GM10248 (cell line): ENCODE measurements around the gene ZMIZ1.

Experiments
- CTCF ChIA-PET: fragments of 300-600 bp; sonication (Branson Sonifier 250); formaldehyde crosslinking; extraction: SDS; loops from one replicate; lab custom pipeline; 2021; ENCODE audit warnings: antibody characterized with exemption; lab: Yijun Ruan, JAX
- POLR2A ChIA-PET: fragments of 350-650 bp; sonication (Branson Sonifier 250); formaldehyde crosslinking; extraction: SDS; loops from one replicate; lab custom pipeline; 2020; ENCODE audit warnings: antibody characterized with exemption; lab: Yijun Ruan, JAX
- DNase-seq: peaks from one replicate; pipeline ENCODE4 v3.0.0; 2012; ENCODE audit errors: extremely low spot score
- TF ChIP-seq, protein P1 (sequence below): IDR thresholded peaks from 2 replicates; pipeline ENCODE4 v1.5.1; 2012; ENCODE audit warnings: mild to moderate bottlenecking, low read depth; ENCODE audit errors: extremely low read depth, missing control alignments, control extremely low read depth

The ZMIZ1 gene

DNA sequence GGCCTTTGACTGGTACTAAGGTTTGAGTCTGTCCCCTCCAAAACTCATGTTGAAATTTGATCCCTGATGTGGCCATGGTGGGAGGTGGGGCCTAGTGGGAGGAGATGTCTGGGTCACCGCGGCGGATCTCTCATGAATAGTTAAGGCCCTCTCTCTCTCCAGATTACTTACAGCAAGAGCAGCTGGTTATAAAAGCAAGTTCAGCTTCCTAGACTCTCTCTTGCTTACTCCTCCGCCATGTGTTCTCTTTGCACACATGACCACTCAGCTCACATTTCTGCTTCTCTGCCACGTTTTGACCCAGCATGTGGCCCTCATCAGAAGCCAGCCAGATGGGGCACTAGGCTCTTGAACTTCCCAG, 29.9 kb upstream of the ZMIZ1 start:
- POLR2A ChIA-PET: no interaction called here
- CTCF ChIA-PET: interaction anchor here (1.7 kb wide), 1 partner anchor 36 kb away, joined by 3 read pairs; no protein-coding TSS in a partner anchor
- no peak for DNase-seq
- TF ChIP-seq, protein P1, sequence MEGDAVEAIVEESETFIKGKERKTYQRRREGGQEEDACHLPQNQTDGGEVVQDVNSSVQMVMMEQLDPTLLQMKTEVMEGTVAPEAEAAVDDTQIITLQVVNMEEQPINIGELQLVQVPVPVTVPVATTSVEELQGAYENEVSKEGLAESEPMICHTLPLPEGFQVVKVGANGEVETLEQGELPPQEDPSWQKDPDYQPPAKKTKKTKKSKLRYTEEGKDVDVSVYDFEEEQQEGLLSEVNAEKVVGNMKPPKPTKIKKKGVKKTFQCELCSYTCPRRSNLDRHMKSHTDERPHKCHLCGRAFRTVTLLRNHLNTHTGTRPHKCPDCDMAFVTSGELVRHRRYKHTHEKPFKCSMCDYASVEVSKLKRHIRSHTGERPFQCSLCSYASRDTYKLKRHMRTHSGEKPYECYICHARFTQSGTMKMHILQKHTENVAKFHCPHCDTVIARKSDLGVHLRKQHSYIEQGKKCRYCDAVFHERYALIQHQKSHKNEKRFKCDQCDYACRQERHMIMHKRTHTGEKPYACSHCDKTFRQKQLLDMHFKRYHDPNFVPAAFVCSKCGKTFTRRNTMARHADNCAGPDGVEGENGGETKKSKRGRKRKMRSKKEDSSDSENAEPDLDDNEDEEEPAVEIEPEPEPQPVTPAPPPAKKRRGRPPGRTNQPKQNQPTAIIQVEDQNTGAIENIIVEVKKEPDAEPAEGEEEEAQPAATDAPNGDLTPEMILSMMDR: no peak

DNA sequence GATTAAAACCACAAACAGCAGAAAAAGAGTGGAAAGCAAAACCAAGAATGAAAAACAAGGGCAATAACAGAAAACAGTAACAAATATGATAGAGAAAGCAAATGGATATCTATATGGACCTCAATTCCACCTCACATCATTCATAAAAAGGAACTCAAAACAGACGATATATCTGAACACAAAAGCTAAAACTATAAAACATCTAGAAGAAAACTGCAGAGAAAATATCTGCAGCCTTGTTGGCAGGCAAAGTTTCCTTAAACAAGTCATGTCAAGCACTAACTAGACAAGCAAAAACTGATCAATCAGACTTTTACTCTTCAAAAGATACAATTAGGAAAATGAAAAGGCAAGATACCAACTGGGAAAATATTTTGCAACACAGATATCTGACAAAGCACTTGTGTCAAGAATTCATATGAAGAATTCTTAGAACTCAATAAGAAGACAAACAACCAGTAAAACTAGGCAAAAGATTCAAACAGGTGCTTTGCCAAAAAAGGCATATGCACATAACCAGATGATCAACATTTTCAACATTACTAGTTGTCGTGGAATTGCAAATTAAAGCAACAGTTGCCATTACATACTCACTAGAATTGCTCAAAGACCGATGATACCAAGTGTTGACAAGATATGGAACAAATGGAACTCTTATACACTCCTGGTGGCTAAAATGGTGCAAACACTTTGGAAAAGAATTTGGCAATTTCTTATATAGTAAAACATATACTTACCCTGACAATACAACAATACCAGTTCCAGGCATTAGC, 25.9 kb upstream of the ZMIZ1 start:
- CTCF ChIA-PET: no interaction called here
- POLR2A ChIA-PET: no interaction called here
- TF ChIP-seq, protein P1: no peak
- DNase-seq: no peak

DNA sequence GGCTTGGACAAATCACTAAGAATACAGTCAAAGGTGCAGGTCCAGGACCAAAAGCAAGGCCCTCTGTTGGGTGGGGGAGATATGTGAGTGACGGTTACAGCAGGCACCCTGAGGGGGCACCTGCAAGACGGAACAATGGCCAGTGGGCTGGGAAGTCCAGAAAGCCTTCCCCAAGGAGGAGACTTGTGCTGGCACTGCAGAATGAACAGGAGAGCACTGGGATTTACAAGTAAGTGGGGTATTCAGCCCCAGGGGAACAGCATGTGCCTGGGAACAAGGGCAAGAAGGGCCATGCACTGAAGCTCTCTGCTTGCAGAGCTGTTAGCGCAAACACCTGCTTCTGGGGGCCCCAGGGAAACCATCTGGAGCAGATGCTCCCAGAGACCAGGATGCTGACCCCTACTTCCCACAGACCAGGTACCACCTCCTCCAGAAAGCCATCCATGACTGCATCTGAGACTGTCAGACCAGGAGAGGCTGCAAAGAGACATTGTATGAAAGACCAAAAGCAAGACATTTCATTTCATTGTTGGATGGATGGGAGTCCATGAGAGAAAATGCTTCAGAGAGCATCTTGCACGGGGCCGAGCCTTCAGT, 24.6 kb upstream of the ZMIZ1 start:
- POLR2A ChIA-PET: no interaction called here
- DNase-seq: no peak
- CTCF ChIA-PET: no interaction called here
- TF ChIP-seq, protein P1: no peak

DNA sequence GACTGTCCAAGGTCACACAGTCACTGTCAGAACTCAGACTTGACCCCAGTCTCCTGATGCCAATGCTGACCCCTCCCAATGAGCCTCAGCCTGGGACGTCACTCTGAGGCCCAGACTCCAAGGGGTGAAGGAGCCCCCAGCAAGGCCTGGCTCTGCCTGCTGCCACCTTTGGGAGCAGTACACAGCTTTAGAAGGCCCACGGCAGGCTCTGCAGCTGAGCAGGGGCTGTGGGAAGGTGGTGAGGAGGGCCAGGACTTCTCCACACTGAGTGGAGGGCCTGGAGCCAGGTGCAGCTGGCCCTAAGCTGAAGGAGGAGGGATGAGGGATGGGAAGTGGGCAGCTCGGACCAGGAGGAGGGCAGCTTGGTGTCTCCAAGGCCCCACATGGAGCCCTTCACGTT, 23.9 kb upstream of the ZMIZ1 start:
- DNase-seq: no peak
- TF ChIP-seq, protein P1: no peak
- POLR2A ChIA-PET: no interaction called here
- CTCF ChIA-PET: interaction anchor here (0.8 to 1.3 kb wide), 3 partner anchors 67 to 152 kb away, joined by 3 to 4 read pairs (median 3); no protein-coding TSS in a partner anchor

DNA sequence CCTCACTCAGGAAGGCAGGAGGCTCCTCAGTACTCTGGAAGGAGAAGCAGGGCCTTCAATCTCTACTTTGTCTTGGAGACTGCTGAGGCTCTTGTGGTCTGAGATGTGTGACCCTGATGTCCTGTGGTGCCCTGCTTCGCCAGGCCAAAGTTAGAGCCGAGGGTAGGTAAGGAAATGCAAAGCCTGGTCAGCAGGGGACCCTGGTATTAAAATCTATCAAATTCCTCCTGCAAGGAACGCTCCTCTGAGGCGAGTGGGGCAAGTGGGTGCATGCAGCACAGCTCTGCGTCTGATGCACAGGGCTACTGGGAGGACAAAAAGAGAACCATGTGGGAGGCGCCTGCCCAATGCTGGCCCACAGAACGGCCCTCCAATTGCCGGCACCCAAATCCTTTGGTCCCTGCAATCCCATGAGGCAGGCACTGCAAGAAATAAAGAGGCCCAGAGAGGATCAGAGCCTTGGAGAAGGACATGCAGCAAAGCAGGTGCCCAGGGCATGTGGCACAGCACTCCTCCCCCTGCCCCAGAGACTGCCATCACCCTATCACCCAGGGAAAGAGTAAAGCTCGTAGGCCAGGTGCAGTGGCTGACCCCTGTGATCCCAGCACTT, 23.1 kb upstream of the ZMIZ1 start:
- DNase-seq: no peak
- ChIA-PET CTCF (interaction anchor here (1.2 to 1.3 kb wide), 3 partner anchors 9 to 151 kb away, joined by 3 to 4 read pairs (median 3); no protein-coding TSS in a partner anchor), POLR2A (no interaction called here)
- TF ChIP-seq, protein P1: no peak

DNA sequence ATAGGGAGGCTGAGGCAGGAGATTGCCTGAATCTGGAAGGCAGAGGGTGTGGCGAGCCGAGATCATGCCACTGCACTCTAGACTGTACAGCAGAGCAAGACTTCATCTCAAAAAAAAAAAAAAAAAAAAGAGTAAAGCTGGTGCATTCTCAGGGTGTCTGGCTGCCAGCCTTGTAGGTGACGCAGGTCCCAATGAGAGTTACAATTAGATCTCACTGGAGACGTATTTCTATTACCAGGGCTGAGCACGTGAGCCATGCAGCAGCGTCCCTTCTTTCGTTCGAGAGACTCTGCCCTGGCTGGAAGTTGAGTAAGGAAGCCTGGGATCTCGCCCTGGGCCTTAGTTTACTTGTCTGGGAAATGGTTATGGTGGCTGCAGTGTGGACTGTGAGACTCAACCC, 22.4 kb upstream of the ZMIZ1 start:
- DNase-seq: no peak
- ChIA-PET CTCF (interaction anchor here (1.3 kb wide), 1 partner anchor 8 kb away, joined by 3 read pairs; no protein-coding TSS in a partner anchor), POLR2A (no interaction called here)
- TF ChIP-seq, protein P1: no peak
